ENCODE data around the gene XCR1. TPM values are rescaled to one million over a fixed set of nuclear protein-coding genes. Genes with fewer than 3 reads are reported as not detected.

Gene XCR1
- total RNA-seq, 3 donors from 2014 or later = 0.13 to 0.29 (median 0.20) TPM

DNA sequence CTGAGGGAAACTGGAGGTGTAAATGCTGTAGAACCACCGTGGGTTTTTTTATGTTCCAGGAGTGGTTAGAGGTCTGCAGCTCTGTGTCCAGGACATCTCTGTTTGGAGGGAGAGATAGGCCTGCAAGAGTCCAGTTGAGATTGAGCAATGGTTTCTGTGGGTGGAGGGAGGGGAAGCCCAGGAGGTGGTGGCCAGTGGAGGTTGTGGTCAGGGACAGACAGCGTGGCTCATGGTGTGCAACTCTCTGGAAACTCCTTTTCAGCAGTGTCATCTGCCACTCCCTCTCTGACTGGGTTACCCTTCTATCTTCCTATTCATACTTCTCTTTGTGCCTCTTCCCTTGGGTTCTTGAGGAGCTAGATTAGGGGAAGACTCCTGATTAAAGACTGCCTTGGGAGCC, 9.6 kb downstream of the XCR1 start:
- no peaks in the 10 kb centered on the region for H3K9me3 ChIP-seq
- ATAC-seq (peak; percentile 10), DNase-seq (no peak)
- intact Hi-C loops (cut with DNase I, micrococcal nuclease) = no loop called here
- no peaks in the 10 kb centered on the region for H3K36me3 ChIP-seq (ENCODE audit: low read depth)
- H3K4me3 ChIP-seq = no peak overlapping the region
- no peaks in the 10 kb centered on the region for H3K4me1 ChIP-seq (ENCODE audit: low read depth)
- TF ChIP-seq, protein P1, sequence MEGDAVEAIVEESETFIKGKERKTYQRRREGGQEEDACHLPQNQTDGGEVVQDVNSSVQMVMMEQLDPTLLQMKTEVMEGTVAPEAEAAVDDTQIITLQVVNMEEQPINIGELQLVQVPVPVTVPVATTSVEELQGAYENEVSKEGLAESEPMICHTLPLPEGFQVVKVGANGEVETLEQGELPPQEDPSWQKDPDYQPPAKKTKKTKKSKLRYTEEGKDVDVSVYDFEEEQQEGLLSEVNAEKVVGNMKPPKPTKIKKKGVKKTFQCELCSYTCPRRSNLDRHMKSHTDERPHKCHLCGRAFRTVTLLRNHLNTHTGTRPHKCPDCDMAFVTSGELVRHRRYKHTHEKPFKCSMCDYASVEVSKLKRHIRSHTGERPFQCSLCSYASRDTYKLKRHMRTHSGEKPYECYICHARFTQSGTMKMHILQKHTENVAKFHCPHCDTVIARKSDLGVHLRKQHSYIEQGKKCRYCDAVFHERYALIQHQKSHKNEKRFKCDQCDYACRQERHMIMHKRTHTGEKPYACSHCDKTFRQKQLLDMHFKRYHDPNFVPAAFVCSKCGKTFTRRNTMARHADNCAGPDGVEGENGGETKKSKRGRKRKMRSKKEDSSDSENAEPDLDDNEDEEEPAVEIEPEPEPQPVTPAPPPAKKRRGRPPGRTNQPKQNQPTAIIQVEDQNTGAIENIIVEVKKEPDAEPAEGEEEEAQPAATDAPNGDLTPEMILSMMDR (IDR thresholded peaks at IDR 0.05) = no peak

DNA sequence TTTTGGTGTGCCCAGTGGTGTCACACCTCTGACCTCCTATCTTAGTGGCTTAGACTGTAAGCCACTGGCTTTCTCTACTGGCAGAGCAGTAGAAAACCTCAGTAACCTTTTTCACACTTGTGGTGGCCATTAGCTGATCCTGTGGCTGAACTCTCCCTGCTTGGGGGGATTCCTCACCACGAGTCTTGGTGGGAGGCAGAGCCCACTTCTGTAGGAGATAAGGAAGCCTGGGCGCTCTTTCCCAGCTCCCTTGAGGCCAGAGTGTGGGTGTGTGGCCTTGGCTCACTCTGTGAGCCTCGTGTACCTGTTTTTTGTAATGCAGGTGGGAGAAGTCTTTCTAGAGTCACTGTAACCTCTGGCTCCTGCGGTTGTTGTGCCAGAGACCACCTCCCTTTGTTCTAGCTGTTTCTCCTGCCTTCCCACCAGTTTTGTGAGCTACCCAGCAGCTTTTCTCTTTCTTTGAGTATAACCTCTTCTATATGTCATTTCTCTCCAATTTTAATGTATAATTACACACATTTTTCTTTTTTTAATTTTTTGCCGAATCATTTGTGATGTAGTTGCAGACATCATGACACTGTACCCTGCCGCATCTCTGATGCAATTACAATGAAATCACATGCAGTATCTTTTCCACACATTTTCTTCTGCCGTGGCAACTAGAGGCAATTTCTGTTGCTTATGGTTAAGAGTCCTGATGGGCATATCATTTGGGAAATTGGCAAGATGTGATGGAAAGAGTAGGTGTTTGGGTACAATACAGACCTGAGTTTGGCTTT, 13.8 kb downstream of the XCR1 start:
- ATAC-seq (no peak), DNase-seq (no peak)
- Histone ChIP-seq H3K4me1 (ENCODE audit: low read depth) (no peaks in the 10 kb centered on the region), H3K9me3 (no peaks in the 10 kb centered on the region), H3K36me3 (ENCODE audit: low read depth) (no peaks in the 10 kb centered on the region), H3K4me3 (no peak overlapping the region)
- TF ChIP-seq, protein P1 (IDR thresholded peaks at IDR 0.05) = no peak
- intact Hi-C loops (cut with DNase I, micrococcal nuclease) = no loop called here

DNA sequence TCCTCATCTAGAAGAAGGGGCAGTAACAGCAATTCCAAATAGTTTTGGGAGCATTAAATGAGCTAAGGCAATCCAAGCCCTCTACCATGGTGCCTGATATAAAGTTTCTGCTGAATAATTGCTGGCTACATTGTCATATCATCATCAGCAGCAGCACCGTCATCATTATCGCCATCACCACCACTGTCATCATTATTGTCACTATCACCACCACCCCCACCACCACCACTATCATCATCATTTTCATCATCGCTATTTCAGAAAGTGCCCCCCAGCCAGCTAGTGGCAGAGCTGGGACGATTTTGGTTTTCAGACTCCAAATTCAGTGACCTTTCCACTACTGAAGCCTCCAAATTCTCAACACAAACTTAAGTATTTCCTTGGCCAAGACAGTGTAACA, 15.0 kb downstream of the XCR1 start:
- intact Hi-C loops (cut with DNase I, micrococcal nuclease) = no loop called here
- Histone ChIP-seq H3K36me3 (ENCODE audit: low read depth) (no peaks in the 10 kb centered on the region), H3K9me3 (no peaks in the 10 kb centered on the region), H3K4me1 (ENCODE audit: low read depth) (no peaks in the 10 kb centered on the region), H3K4me3 (no peak overlapping the region)
- no peak for DNase-seq
- no peak for ATAC-seq
- TF ChIP-seq, protein P1 (IDR thresholded peaks at IDR 0.05) = no peak

DNA sequence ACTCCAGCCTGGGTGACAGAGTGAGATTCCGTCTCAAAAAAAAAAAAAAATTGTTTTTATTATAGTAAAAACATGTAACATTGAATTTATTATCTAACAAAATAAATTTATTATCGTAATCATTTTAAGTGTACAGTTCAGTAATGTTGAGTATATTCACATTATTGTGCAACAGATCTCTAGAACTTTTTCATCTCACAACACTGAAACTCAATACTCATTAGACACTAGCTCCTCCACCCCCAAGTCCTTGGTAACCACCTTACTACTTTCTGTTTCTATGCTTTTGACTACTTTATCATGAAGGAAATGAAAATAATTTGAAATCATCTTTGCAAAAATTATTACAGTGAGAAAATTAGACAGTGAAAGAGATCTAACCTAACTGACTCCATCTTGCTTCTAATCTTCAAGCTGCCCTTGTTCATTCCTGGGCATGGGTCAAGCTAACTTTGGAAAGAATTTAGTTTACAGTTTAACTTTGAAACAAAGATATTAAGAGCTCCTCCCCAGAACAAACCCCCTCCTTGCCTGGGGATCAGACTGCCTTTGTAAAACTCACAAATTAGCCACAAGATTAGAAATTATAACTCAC, 16.7 kb downstream of the XCR1 start:
- intact Hi-C loops (cut with DNase I, micrococcal nuclease) = no loop called here
- TF ChIP-seq, protein P1 (IDR thresholded peaks at IDR 0.05) = no peak
- DNase-seq (no peak), ATAC-seq (no peak)
- H3K4me3 ChIP-seq = no peak overlapping the region
- H3K4me1 ChIP-seq (ENCODE audit: low read depth) = no peaks in the 10 kb centered on the region
- H3K36me3 ChIP-seq (ENCODE audit: low read depth) = no peaks in the 10 kb centered on the region
- no peaks in the 10 kb centered on the region for H3K9me3 ChIP-seq

DNA sequence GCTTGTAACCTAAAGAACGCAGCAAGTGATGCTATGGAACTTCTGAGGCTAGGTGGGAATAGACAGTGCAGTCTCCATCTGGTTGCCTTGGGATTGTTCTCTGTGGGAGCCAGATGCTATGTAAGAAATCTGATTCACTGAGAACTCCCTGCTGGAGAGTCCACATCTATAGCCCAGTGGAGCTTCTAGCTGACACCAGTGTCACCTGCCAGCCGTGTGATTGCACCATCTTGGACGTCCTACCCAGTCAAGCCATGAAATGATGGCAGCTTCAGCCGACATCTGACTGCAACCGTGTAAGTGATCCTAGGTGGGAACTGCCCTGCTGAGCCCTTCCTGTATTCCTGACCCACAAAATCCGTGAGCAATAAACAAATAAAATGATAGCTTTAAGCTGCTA, 19.2 kb downstream of the XCR1 start:
- no peaks in the 10 kb centered on the region for H3K4me1 ChIP-seq (ENCODE audit: low read depth)
- intact Hi-C loops (cut with DNase I, micrococcal nuclease) = no loop called here
- TF ChIP-seq, protein P1 (IDR thresholded peaks at IDR 0.05) = no peak
- no peak for ATAC-seq
- H3K4me3 ChIP-seq = no peak overlapping the region
- no peaks in the 10 kb centered on the region for H3K9me3 ChIP-seq
- DNase-seq = no peak
- H3K36me3 ChIP-seq (ENCODE audit: low read depth) = no peaks in the 10 kb centered on the region
